Hepatocyte (in vitro differentiated cells): ENCODE measurements around the gene HNRNPA1L2. TPM values are rescaled to one million over a fixed set of nuclear protein-coding genes. Genes with fewer than 3 reads are reported as not detected.
"Not testable (repeated sequence)": the region's sequence is repeated elsewhere in the genome, so short reads cannot be mapped to it uniquely, and the experiment has no call there.

Experiments used
- DNase-seq: peaks from one replicate; pipeline ENCODE4 v3.0.0-alpha.2; 2016; ENCODE audit warnings: low spot score
- H2AFZ ChIP-seq: fragments of 200-600 bp; sonication (generic); 2 replicates; pipeline ENCODE4 v1.6.0; 2016; ENCODE audit warnings: antibody characterized with exemption, mild to moderate bottlenecking
- H3K27ac ChIP-seq: fragments of 200-600 bp; sonication (generic); 2 replicates; pipeline ENCODE4 v1.5.1; 2016; ENCODE audit warnings: mild to moderate bottlenecking
- H3K27me3 ChIP-seq: fragments of 200-600 bp; sonication (generic); 2 replicates; pipeline ENCODE4 v1.6.1; 2016
- H3K36me3 ChIP-seq: fragments of 200-600 bp; sonication (generic); replicated peaks from 2 replicates; pipeline ENCODE4 v1.5.1; 2016; ENCODE audit warnings: low read depth; ENCODE audit not compliant: insufficient read depth
- H3K4me1 ChIP-seq: fragments of 200-600 bp; sonication (generic); 2 replicates; pipeline ENCODE4 v1.5.1; 2016; ENCODE audit warnings: mild to moderate bottlenecking, moderate library complexity; ENCODE audit not compliant: insufficient read depth
- H3K4me2 ChIP-seq: fragments of 200-600 bp; sonication (generic); 2 replicates; pipeline ENCODE4 v1.6.0; 2016
- H3K4me3 ChIP-seq: fragments of 200-600 bp; sonication (generic); 2 replicates; pipeline ENCODE4 v1.5.1; 2016; ENCODE audit warnings: mild to moderate bottlenecking
- H3K79me2 ChIP-seq: fragments of 200-600 bp; sonication (generic); 2 replicates; pipeline ENCODE4 v1.6.0; 2017; ENCODE audit warnings: mild to moderate bottlenecking
- H3K9me2 ChIP-seq: fragments of 200-600 bp; sonication (generic); replicated peaks from 2 replicates; pipeline ENCODE4 v1.6.0; 2017; ENCODE audit warnings: mild to moderate bottlenecking; ENCODE audit not compliant: insufficient read depth
- H3K9me3 ChIP-seq: fragments of 200-600 bp; sonication (generic); 2 replicates; pipeline ENCODE4 v1.5.1; 2016; ENCODE audit warnings: low read depth, mild to moderate bottlenecking
- H4K20me1 ChIP-seq: fragments of 200-600 bp; sonication (generic); 2 replicates; pipeline ENCODE4 v1.6.0; 2016; ENCODE audit warnings: mild to moderate bottlenecking; ENCODE audit not compliant: insufficient read depth, poor library complexity, severe bottlenecking
- CTCF ChIP-seq: fragments of 200-600 bp; sonication (generic); IDR thresholded peaks from 2 replicates; pipeline ENCODE4 v1.5.1; 2016; ENCODE audit warnings: antibody characterized with exemption, mild to moderate bottlenecking; ENCODE audit not compliant: poor library complexity
- EZH2 ChIP-seq: fragments of 200-600 bp; sonication (generic); IDR thresholded peaks from 2 replicates; pipeline ENCODE4 v1.6.1; 2016; ENCODE audit warnings: antibody characterized with exemption, mild to moderate bottlenecking, borderline replicate concordance
- EZH2phosphoT487 ChIP-seq: fragments of 200-600 bp; sonication (generic); IDR thresholded peaks from one replicate; pipeline ENCODE4 v1.6.1; 2018; ENCODE audit warnings: antibody characterized with exemption, mild to moderate bottlenecking, low read depth, moderate library complexity; ENCODE audit not compliant: unreplicated experiment, severe bottlenecking
- WGBS: methylation state at CpG from one replicate; pipeline ENCODE4 v1.1.6; 2016; ENCODE audit warnings: low lambda C conversion rate; ENCODE audit errors: missing lambda C conversion rate; 5-methylcytosine and 5-hydroxymethylcytosine counted together
- polyA plus RNA-seq: library from polyadenylated mRNA; unstranded; fragments of >200 nt; fragmentation: Nextera tagmentation; extraction: Ambion mirVana; gene quantifications from 2 replicates; pipeline ENCODE4 v1.2.1, GENCODE V29; 2016
- total RNA-seq: library from RNA; depleted of rRNA; stranded (reverse); fragments of >200 nt; gene quantifications from 2 replicates; pipeline ENCODE4 v1.2.3, GENCODE V29; 2014

Gene HNRNPA1L2
- 2.2 and 2.7 TPM in 2 replicates for total RNA-seq
- 6.2 and 7.0 TPM in 2 replicates for polyA plus RNA-seq

GRCh38 chr13:52642131-52642530 is at the start of gene HNRNPA1L2:
Gene HNRNPA1L2 (plus strand): TSS chr13:52642431. CDS start chr13:52642493, 62 bp downstream.
- no peak for DNase-seq
- WGBS: 98% methylated on average over 7 of the region's 7 CpGs
- H3K4me1 ChIP-seq: no peaks in the 10 kb centered on the region

GRCh38 chr13:52593175-52593574 is 49.1 kb upstream of the HNRNPA1L2 start:
- not testable (repeated sequence) for H3K27ac ChIP-seq, H3K79me2 ChIP-seq, H3K27me3 ChIP-seq, H3K9me2 ChIP-seq, H3K4me2 ChIP-seq, H3K4me1 ChIP-seq, H3K9me3 ChIP-seq, H3K36me3 ChIP-seq, H3K4me3 ChIP-seq, DNase-seq, H4K20me1 ChIP-seq, H2AFZ ChIP-seq
- WGBS: 76% methylated on average over 3 of the region's 3 CpGs

More at GRCh38 chr13:52642131-52642530, at the start of gene HNRNPA1L2:
- Histone ChIP-seq H3K9me3 (no peaks in the 10 kb centered on the region), H3K27me3 (no peaks in the 10 kb centered on the region), H4K20me1 (no peaks in the 10 kb centered on the region), H3K4me3 (no peak within 1 kb of the TSS), H3K4me2 (no peak within 1 kb of the TSS), H3K79me2 (no peaks in the 10 kb centered on the region), H2AFZ (no peak within 1 kb of the TSS), H3K36me3 (no peaks in the 10 kb centered on the region), H3K27ac (no peak within 1 kb of the TSS), H3K9me2 (no peaks in the 10 kb centered on the region)
- TF ChIP-seq EZH2: no peak

- H3K79me2 ChIP-seq, H3K27ac ChIP-seq, H3K4me3 ChIP-seq, H2AFZ ChIP-seq, H3K9me3 ChIP-seq, H3K4me1 ChIP-seq, H3K27me3 ChIP-seq, H4K20me1 ChIP-seq, H3K36me3 ChIP-seq, H3K9me2 ChIP-seq, H3K4me2 ChIP-seq, DNase-seq: not testable (repeated sequence)
- 82% methylated on average over 3 of the region's 3 CpGs for WGBS
Measured at GRCh38 chr13:52593812-52594211, 48.4 kb upstream of the HNRNPA1L2 start.

- H3K4me2 ChIP-seq, H3K4me3 ChIP-seq, H3K27ac ChIP-seq, H3K9me3 ChIP-seq, H3K4me1 ChIP-seq, H3K79me2 ChIP-seq, H4K20me1 ChIP-seq, H3K27me3 ChIP-seq, H3K36me3 ChIP-seq, H3K9me2 ChIP-seq, DNase-seq, H2AFZ ChIP-seq: not testable (repeated sequence)
- WGBS: 87% methylated on average over 7 of the region's 7 CpGs
Measured at GRCh38 chr13:52594295-52594694, 47.9 kb upstream of the HNRNPA1L2 start.

- Histone ChIP-seq H3K4me1 (peaks cover 5% of the 10 kb centered on the region), H3K36me3 (no peaks in the 10 kb centered on the region), H3K9me2 (no peaks in the 10 kb centered on the region), H3K4me3 (no peak overlapping the region), H2AFZ (no peak overlapping the region), H3K79me2 (no peaks in the 10 kb centered on the region), H4K20me1 (no peaks in the 10 kb centered on the region), H3K27me3 (no peaks in the 10 kb centered on the region), H3K4me2 (no peak overlapping the region), H3K9me3 (no peaks in the 10 kb centered on the region), H3K27ac (no peak overlapping the region)
- TF ChIP-seq CTCF (no peak), EZH2 (no peak), EZH2phosphoT487 (no peak)
- 90% methylated on average over 4 of the region's 4 CpGs for WGBS
- DNase-seq: no peak
Measured at GRCh38 chr13:52597676-52598075, 44.6 kb upstream of the HNRNPA1L2 start.
